AG04450 (cell line): ENCODE results near the gene SLC8A1. TPM values are rescaled to one million over a fixed set of nuclear protein-coding genes. Genes with fewer than 3 reads are reported as not detected.
A peak's percentile ranks its signal among the peaks of the same experiment; 100 is the strongest.

Source experiments
- CTCF ChIA-PET: fragments of 300-600, 350-600 bp; formaldehyde crosslinking; extraction: SDS; loops from one replicate; lab custom pipeline; 2022; ENCODE audit warnings: antibody characterized with exemption, inconsistent platforms; lab: Charles Lee
- POLR2A ChIA-PET: fragments of 350-600 bp; formaldehyde crosslinking; extraction: SDS; loops from one replicate; lab custom pipeline; 2021; ENCODE audit warnings: antibody characterized with exemption, inconsistent platforms; lab: Yijun Ruan, JAX
- DNase-seq: peaks from one replicate; pipeline ENCODE4 v3.0.0-alpha.2; 2011; ENCODE audit warnings: low read depth, low spot score
- H3K27ac ChIP-seq: one replicate; pipeline ENCODE4 v1.5.1; 2012; ENCODE audit warnings: low read depth, low read length, control low read depth
- H3K27me3 ChIP-seq: one replicate; pipeline ENCODE4 v1.6.0; 2012; ENCODE audit warnings: low read length; ENCODE audit not compliant: control insufficient read depth, insufficient read depth
- H3K4me3 ChIP-seq: 2 replicates; pipeline ENCODE4 v1.5.1; 2011; ENCODE audit warnings: mild to moderate bottlenecking, low read depth, low read length, control low read depth
- H3K9me3 ChIP-seq: 2 replicates; pipeline ENCODE4 v1.5.1; 2012; ENCODE audit warnings: low read length; ENCODE audit not compliant: control insufficient read depth, insufficient read depth
- polyA plus RNA-seq: library from polyadenylated mRNA; depleted of rRNA; stranded (reverse); fragments of >200 nt; gene quantifications from 2 replicates; pipeline ENCODE4 v1.2.3, GENCODE V29; 2011
- TF ChIP-seq, protein P1 (sequence below): IDR thresholded peaks from 2 replicates; pipeline ENCODE4 v1.5.1; 2011; ENCODE audit warnings: low read depth, low read length, control low read depth, inconsistent platforms

The SLC8A1 gene
- polyA plus RNA-seq, 1 experiment = 19.3 TPM

DNA sequence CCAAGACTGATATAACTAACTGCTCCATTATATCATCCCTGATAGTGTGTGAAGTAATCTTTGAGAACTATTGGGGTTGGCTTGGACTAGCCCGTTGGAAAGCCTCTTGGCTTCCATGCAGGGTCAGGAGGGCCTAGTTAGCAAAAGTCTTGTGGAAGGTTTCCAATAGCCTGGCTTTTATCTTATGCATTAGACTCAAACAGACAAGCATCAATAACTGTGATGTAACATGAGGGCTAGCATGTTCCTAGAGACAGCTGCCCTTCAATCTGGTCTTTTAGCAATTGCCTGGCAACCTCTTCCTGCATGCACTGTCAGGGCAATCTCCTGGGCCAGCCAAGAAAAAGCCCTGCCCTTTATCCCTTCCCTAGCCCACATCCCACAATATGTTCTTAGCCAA, 18.2 kb downstream of the SLC8A1 start:
- TF ChIP-seq, protein P1, sequence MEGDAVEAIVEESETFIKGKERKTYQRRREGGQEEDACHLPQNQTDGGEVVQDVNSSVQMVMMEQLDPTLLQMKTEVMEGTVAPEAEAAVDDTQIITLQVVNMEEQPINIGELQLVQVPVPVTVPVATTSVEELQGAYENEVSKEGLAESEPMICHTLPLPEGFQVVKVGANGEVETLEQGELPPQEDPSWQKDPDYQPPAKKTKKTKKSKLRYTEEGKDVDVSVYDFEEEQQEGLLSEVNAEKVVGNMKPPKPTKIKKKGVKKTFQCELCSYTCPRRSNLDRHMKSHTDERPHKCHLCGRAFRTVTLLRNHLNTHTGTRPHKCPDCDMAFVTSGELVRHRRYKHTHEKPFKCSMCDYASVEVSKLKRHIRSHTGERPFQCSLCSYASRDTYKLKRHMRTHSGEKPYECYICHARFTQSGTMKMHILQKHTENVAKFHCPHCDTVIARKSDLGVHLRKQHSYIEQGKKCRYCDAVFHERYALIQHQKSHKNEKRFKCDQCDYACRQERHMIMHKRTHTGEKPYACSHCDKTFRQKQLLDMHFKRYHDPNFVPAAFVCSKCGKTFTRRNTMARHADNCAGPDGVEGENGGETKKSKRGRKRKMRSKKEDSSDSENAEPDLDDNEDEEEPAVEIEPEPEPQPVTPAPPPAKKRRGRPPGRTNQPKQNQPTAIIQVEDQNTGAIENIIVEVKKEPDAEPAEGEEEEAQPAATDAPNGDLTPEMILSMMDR = no peak
- POLR2A ChIA-PET = no interaction called here
- CTCF ChIA-PET = no interaction called here
- H3K27ac ChIP-seq = no peak overlapping the region
- no peaks in the 10 kb centered on the region for H3K27me3 ChIP-seq
- H3K9me3 ChIP-seq = no peaks in the 10 kb centered on the region
- DNase-seq = no peak
- H3K4me3 ChIP-seq = no peak overlapping the region

DNA sequence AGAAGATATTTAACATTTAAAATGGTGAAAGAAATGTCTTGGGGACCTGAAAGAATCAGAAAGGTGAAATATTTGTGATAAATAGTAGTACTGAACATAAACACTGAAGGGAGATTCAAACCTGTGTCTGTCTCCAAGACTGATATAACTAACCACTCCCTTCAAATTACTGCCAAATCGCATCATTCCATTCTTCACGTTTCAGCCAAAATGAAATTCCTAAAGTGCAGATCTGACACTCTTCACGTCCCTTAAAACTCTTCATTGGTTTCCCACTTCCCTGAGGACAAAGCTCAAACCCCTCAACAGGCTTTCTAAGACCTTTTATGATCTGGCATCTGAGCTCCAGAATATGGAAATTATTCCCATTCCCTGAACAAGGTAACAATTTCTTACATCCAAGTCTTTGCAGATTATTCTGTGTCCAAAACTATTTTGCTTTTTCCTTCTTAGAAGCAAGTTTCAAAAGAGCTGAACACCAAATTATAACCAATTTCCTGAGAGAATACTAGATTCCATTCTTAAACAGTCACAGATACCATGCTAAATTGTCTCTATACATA, 18.9 kb downstream of the SLC8A1 start:
- Histone ChIP-seq H3K4me3 (no peak overlapping the region), H3K27ac (no peak overlapping the region), H3K9me3 (no peaks in the 10 kb centered on the region), H3K27me3 (no peaks in the 10 kb centered on the region)
- TF ChIP-seq, protein P1 = no peak
- no peak for DNase-seq
- POLR2A ChIA-PET = no interaction called here
- CTCF ChIA-PET = no interaction called here

DNA sequence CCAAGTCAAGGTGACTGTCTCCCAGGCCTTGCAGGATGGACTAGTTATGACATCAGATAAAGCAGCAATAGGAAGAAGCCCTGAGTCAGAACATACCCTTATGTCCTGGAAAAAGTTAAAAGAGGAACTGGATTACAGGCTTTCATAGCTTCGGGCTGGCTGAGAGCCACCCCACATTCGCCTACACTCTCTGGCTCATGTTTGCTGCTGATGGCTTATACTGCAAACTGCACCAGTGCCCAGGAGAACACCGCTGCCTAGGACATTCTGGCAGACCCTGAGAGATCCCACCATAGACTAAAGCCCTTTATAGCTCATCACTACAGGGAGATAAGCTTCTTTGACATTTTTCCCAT, 20.3 kb downstream of the SLC8A1 start:
- TF ChIP-seq, protein P1 = no peak
- Histone ChIP-seq H3K27ac (no peak overlapping the region), H3K9me3 (no peaks in the 10 kb centered on the region), H3K27me3 (no peaks in the 10 kb centered on the region), H3K4me3 (no peak overlapping the region)
- peak; percentile 39 for DNase-seq
- CTCF ChIA-PET = interaction anchor here (1.3 kb wide), 1 partner anchor 19 kb away, joined by 3 read pairs; no protein-coding TSS in a partner anchor
- POLR2A ChIA-PET = no interaction called here

DNA sequence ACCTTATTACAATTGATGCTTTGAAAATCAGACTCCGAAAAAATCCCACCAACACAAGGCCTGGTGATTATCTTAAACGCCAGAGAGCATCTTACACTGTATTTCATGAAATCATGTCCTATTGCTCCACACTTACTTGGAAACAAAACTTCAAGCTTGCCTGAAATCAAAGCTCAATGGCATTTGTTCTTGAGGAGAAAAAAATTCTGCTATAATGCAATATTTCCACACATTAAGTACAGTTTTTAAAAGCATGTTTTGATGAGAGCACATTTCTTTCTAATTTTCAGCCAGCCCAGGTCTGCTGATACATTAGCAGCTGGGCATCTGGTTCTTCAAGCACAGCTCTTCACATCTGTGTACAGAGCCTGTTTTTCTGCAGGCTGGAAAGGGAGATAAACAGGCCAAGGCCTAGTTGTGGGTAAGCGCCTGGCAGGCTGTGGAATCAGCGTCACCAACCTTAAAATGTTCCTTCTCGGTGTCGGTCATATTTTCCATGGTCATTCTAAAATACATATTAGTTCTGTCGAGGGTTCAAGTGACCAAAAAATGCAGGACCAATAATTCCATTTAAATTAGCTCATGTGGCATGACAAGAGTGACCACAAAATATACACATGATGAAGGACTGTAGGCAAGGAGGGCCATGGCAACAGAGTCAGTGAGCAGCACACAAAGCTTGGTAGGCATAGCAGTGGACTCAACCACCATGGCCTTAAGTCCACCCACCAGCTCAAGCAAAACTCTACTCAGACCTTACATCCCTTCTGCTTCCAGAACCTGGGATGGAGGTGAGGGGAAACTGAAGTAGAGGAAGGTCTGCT, 20.9 kb downstream of the SLC8A1 start:
- POLR2A ChIA-PET = no interaction called here
- TF ChIP-seq, protein P1 = no peak
- Histone ChIP-seq H3K27me3 (no peaks in the 10 kb centered on the region), H3K27ac (peak overlapping the region; percentile 22), H3K4me3 (no peak overlapping the region), H3K9me3 (no peaks in the 10 kb centered on the region)
- DNase-seq = no peak
- CTCF ChIA-PET = interaction anchor here (0.6 to 1.3 kb wide), 2 partner anchors 16 to 20 kb away, joined by 3 to 4 read pairs; no protein-coding TSS in a partner anchor

DNA sequence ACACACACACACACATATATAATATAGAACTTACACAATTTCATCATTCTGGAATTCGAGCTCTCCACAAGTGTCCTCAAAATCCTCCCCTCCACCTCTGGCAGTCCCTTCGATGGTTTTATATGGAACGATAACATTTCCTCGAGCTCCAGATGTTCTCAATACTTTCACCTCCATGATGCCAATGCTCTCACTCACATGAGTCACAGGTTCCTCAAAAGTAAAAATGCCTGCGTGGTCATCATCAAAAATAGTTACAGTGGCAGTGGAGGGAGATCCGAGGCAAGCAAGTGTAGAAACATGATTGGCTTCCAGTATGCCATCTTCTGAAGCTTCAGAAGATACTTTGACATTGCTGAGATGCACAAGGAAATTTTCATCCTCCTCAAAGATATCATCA, 23.5 kb downstream of the SLC8A1 start:
- Histone ChIP-seq H3K27me3 (no peaks in the 10 kb centered on the region), H3K9me3 (no peaks in the 10 kb centered on the region), H3K27ac (no peak overlapping the region), H3K4me3 (no peak overlapping the region)
- ChIA-PET CTCF (no interaction called here), POLR2A (no interaction called here)
- DNase-seq = no peak
- TF ChIP-seq, protein P1 = no peak
